K562 (cell line): Measurements from ENCODE around the gene POLD1. TPM values are rescaled to one million over a fixed set of nuclear protein-coding genes. Genes with fewer than 3 reads are reported as not detected.
A peak's percentile ranks its signal among the peaks of the same experiment; 100 is the strongest.

Source experiments
- CBX2 ChIP-seq: fragments of 200-600 bp; sonication (generic); IDR thresholded peaks from one replicate; pipeline ENCODE4 v1.6.1; 2012; ENCODE audit warnings: mild to moderate bottlenecking, low read length, inconsistent platforms; ENCODE audit not compliant: insufficient read depth, poor library complexity, severe bottlenecking
- CCNT2 ChIP-seq: IDR thresholded peaks from 2 replicates; pipeline ENCODE4 v1.6.1; 2011; ENCODE audit warnings: borderline replicate concordance, low read depth, mild to moderate bottlenecking, moderate library complexity, mixed read lengths, low read length; ENCODE audit not compliant: insufficient read length; ENCODE audit errors: extremely low read depth
- CTBP1 ChIP-seq: fragments of 450-650 bp; IDR thresholded peaks from 2 replicates; pipeline ENCODE4 v1.6.1; 2016; ENCODE audit warnings: borderline replicate concordance
- EWSR1 ChIP-seq: fragments of 450-650 bp; IDR thresholded peaks from 2 replicates; pipeline ENCODE4 v1.6.1; 2018; ENCODE audit warnings: borderline replicate concordance, mild to moderate bottlenecking, low read depth, moderate library complexity; ENCODE audit not compliant: partially characterized antibody
- HOXB6 ChIP-seq: fragments of 250-450 bp; sonication (Bioruptor Pico); IDR thresholded peaks from 2 replicates; pipeline ENCODE4 v1.5.1; 2022; ENCODE audit warnings: mild to moderate bottlenecking, borderline replicate concordance
- MXI1 ChIP-seq: IDR thresholded peaks from 2 replicates; pipeline ENCODE4 v1.6.1; 2011; ENCODE audit warnings: low read depth, mild to moderate bottlenecking, improper control_type of control experiment, low read length
- NR3C1 ChIP-seq: sonication (generic); formaldehyde crosslinking; IDR thresholded peaks from 2 replicates; pipeline ENCODE4 v1.8.1; 2022; ENCODE audit warnings: missing genetic modification reagents
- PHF8 ChIP-seq: fragments of 200-600 bp; sonication (generic); IDR thresholded peaks from 2 replicates; pipeline ENCODE4 v1.6.1; 2012; ENCODE audit warnings: mixed run types, mild to moderate bottlenecking, inconsistent platforms, low read length, moderate library complexity, borderline replicate concordance
- PTTG1 ChIP-seq: fragments of 450-650 bp; IDR thresholded peaks from 2 replicates; pipeline ENCODE4 v1.6.1; 2016; ENCODE audit warnings: low read depth, mild to moderate bottlenecking, missing genetic modification characterization, missing compliant biosample characterization
- SLC30A9 ChIP-seq: fragments of 250-450 bp; sonication (Bioruptor Pico); IDR thresholded peaks from 2 replicates; pipeline ENCODE4 v1.8.0; 2022; ENCODE audit warnings: mild to moderate bottlenecking, moderate library complexity
- ZC3H11A ChIP-seq: IDR thresholded peaks from 2 replicates; pipeline ENCODE4 v1.6.1; 2012; ENCODE audit warnings: low read depth, low read length, improper control_type of control experiment
- ZNF764 ChIP-seq: fragments of 250-450 bp; sonication (Bioruptor Pico); IDR thresholded peaks from 2 replicates; pipeline ENCODE4 v1.4.0; 2020; ENCODE audit warnings: low read depth, mild to moderate bottlenecking, moderate library complexity
- polyA plus RNA-seq, 8 experiments: library from polyadenylated mRNA; depleted of rRNA in 4 of 8; stranded (reverse) in 5 of 8; unstranded in 3 of 8; fragments of >200 nt; fragmentation: Nextera tagmentation in 2 of 8; fragmentation: Illumina TruSeq in 1 of 8; extraction: Ambion mirVana in 2 of 8; extraction: Trizol in 1 of 8; gene quantifications; 2 replicates each; pipeline versions ENCODE4 v1.2.1 to v1.2.3, GENCODE V29; 2011 to 2014; ENCODE audit warnings: inconsistent platforms in 1 of 8, missing spikeins in 1 of 8
- total RNA-seq, 7 experiments: library from RNA; depleted of rRNA in 6 of 7; stranded (reverse); fragments of >200 nt in 6 of 7; fragmentation: Illumina TruSeq in 2 of 7; extraction: Trizol in 2 of 7; gene quantifications; 2 replicates each; pipeline versions ENCODE4 v1.2.1 to v1.2.3, GENCODE V29; 2011 to 2021; ENCODE audit warnings: low replicate concordance in 1 of 7
- TF ChIP-seq, protein P1 (sequence below): fragments of 250-450 bp; sonication (Bioruptor Pico); IDR thresholded peaks from 2 replicates; pipeline ENCODE4 v1.8.0; 2021; ENCODE audit warnings: moderate library complexity, mild to moderate bottlenecking, inconsistent platforms
- TF ChIP-seq, protein P2 (sequence below): sonication (generic); formaldehyde crosslinking; IDR thresholded peaks from 2 replicates; pipeline ENCODE4 v1.8.1; 2023; ENCODE audit warnings: mild to moderate bottlenecking, missing genetic modification reagents, moderate library complexity
- TF ChIP-seq, protein P3 (sequence below): sonication (generic); formaldehyde crosslinking; IDR thresholded peaks from 2 replicates; pipeline ENCODE4 v1.9.0; 2022; ENCODE audit warnings: mild to moderate bottlenecking, missing genetic modification reagents
- TF ChIP-seq, protein P4 (sequence below): sonication (generic); formaldehyde crosslinking; IDR thresholded peaks from 2 replicates; pipeline ENCODE4 v1.8.0; 2023; ENCODE audit warnings: mild to moderate bottlenecking, missing genetic modification reagents

Gene POLD1
- total and polyA plus RNA-seq, 9 of the 15 experiments (the other 6 are each of a cell fraction or from before 2014, with no cell fraction given) = 1.3 to 312 (median 47.8) TPM

DNA sequence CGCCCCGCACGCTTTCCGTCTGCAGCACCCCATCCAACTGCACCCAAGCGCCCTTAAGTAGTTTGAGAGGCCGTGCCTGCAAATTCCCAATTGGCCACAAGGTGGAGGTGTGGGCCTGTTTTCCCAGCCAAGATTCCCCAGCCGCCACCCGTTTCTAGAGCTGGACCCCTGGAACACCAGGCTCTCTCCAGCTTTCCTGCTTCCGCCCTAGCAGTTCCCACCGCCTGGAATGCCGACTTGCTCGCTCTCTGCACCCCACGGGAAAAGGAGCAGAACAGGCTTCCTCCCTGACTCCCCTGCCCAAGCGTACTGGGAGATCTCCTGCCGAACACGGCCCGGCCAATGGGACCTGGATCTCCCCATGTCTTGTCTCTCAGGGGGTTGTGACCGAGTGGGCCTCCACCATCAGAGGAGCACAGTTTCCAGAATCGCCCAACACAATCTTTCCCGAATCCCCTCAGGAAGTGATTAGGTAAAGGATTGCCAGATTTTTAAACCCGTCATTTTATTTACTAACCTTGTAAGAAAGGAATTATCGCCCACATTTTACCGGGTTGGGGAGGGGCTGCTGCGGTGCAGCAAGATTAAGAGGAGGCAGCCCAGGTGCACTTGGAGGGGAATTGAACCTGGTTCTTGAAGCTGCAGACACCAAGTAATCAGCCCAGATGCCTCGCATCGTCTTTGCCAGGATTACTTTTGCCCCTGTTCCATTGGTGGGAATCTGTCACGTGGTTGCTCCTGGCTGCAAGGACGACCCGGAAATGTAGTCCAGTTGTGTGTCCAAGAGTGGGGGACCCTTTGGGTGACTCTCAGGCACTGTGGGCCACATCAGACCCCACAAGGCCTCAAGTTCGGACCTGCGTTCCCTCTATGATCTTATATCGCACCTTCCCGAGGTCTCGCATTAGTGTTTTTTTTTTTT is 15.2 kb upstream of the POLD1 start (continued):
- TF ChIP-seq, protein P1, sequence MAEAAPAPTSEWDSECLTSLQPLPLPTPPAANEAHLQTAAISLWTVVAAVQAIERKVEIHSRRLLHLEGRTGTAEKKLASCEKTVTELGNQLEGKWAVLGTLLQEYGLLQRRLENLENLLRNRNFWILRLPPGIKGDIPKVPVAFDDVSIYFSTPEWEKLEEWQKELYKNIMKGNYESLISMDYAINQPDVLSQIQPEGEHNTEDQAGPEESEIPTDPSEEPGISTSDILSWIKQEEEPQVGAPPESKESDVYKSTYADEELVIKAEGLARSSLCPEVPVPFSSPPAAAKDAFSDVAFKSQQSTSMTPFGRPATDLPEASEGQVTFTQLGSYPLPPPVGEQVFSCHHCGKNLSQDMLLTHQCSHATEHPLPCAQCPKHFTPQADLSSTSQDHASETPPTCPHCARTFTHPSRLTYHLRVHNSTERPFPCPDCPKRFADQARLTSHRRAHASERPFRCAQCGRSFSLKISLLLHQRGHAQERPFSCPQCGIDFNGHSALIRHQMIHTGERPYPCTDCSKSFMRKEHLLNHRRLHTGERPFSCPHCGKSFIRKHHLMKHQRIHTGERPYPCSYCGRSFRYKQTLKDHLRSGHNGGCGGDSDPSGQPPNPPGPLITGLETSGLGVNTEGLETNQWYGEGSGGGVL (CRISPR knock-in tag) = no peak
- no peak for TF ChIP-seq ZNF764
- TF ChIP-seq SLC30A9 = no peak
- TF ChIP-seq CBX2 = no peak
- TF ChIP-seq EWSR1 = no peak
- TF ChIP-seq, protein P2, sequence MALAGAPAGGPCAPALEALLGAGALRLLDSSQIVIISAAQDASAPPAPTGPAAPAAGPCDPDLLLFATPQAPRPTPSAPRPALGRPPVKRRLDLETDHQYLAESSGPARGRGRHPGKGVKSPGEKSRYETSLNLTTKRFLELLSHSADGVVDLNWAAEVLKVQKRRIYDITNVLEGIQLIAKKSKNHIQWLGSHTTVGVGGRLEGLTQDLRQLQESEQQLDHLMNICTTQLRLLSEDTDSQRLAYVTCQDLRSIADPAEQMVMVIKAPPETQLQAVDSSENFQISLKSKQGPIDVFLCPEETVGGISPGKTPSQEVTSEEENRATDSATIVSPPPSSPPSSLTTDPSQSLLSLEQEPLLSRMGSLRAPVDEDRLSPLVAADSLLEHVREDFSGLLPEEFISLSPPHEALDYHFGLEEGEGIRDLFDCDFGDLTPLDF (CRISPR knock-in tag) = no peak
- no peak for TF ChIP-seq MXI1
- peak; percentile 31; the same call in 1 of the 2 replicates for TF ChIP-seq CTBP1
- TF ChIP-seq CCNT2 = no peak
- TF ChIP-seq ZC3H11A = no peak
- no peak for TF ChIP-seq HOXB6 (CRISPR knock-in tag)
- TF ChIP-seq, protein P3, sequence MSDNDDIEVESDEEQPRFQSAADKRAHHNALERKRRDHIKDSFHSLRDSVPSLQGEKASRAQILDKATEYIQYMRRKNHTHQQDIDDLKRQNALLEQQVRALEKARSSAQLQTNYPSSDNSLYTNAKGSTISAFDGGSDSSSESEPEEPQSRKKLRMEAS (CRISPR knock-in tag) = no peak; the same call in none of the 2 replicates
- TF ChIP-seq PHF8 = peak; percentile 55; the same call in 1 of the 2 replicates
- TF ChIP-seq PTTG1 (tag) = no peak
- TF ChIP-seq NR3C1 (CRISPR knock-in tag) = no peak
- TF ChIP-seq, protein P4, sequence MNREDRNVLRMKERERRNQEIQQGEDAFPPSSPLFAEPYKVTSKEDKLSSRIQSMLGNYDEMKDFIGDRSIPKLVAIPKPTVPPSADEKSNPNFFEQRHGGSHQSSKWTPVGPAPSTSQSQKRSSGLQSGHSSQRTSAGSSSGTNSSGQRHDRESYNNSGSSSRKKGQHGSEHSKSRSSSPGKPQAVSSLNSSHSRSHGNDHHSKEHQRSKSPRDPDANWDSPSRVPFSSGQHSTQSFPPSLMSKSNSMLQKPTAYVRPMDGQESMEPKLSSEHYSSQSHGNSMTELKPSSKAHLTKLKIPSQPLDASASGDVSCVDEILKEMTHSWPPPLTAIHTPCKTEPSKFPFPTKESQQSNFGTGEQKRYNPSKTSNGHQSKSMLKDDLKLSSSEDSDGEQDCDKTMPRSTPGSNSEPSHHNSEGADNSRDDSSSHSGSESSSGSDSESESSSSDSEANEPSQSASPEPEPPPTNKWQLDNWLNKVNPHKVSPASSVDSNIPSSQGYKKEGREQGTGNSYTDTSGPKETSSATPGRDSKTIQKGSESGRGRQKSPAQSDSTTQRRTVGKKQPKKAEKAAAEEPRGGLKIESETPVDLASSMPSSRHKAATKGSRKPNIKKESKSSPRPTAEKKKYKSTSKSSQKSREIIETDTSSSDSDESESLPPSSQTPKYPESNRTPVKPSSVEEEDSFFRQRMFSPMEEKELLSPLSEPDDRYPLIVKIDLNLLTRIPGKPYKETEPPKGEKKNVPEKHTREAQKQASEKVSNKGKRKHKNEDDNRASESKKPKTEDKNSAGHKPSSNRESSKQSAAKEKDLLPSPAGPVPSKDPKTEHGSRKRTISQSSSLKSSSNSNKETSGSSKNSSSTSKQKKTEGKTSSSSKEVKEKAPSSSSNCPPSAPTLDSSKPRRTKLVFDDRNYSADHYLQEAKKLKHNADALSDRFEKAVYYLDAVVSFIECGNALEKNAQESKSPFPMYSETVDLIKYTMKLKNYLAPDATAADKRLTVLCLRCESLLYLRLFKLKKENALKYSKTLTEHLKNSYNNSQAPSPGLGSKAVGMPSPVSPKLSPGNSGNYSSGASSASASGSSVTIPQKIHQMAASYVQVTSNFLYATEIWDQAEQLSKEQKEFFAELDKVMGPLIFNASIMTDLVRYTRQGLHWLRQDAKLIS (CRISPR knock-in tag) = no peak
